Right ventricle myocardium superior (tissue), 1 donor: ENCODE results near the gene PRSS33. TPM values are rescaled to one million over a fixed set of nuclear protein-coding genes. Genes with fewer than 3 reads are reported as not detected.
A peak's percentile ranks its signal among the peaks of the same experiment; 100 is the strongest.

ENCODE experiments used
- ATAC-seq: fragments of 200-7000 bp; cut with Tn5 transposase; one replicate; pipeline ENCODE4 v1.9.1; 2020; ENCODE audit warnings: mild to moderate bottlenecking; ENCODE audit not compliant: poor library complexity
- DNase-seq: peaks from one replicate; pipeline ENCODE4 v3.0.0-alpha.2; 2020
- intact Hi-C: fragments of 100-400 bp; cut with DNase I; formaldehyde crosslinking; loops from one replicate; pipeline ENCODE4 v1.11.2; 2022
- total RNA-seq: library from RNA; stranded (reverse); fragmentation: NEBNext Ultra II Directional; extraction: Animal tissue kit (Norgen Biotek cat#: 25700); gene quantifications from one replicate; pipeline ENCODE4 v1.2.1, GENCODE V29; 2021
- donor health status: DM: no; HTN: yes; CAD: no; lungs with severe emphysema.

Gene PRSS33
- total RNA-seq, 1 donor from 2014 or later, result not detected

DNA sequence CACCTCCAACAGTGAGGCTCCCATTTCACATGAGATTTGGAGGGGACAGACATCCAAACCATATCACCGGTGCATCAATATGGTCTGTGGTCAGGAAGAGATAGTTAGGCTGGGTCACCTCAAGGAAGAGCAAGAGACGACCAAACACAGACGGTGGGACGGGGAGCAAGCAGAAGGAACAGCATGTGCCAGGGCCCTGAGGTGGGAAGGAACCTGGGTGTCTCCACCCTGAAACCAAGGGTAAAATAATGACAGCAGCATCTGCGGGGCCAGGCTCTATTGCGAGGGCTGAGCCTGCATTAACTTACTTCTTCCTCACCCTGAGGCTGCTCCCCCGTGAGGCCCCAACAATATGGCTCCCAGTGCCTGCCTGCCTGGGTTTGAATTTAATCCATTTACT, 20.8 kb upstream of the PRSS33 start:
- DNase-seq, result peak; percentile 11
- ATAC-seq, result no peak
- intact Hi-C loops, result no loop called here

DNA sequence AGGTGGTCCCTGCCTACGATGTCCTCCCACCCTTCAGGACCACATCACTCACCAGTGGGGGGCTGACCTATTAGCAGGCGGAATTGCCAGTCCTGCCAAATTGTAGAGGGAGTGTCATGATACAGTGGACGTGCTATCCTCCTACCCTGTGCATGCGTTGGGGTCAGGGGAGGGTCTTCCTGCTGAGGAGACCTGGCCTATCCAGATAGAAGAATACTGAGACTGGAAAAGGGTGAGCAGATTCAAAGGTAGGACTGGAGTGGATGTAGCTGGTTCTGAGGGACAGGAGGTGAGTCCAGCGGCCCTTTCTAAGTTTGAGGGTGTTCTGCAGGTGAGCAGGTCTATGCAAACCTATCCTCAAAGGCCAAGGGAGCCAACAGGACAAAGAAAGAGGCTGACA, 18.9 kb upstream of the PRSS33 start:
- intact Hi-C loops, result no loop called here
- DNase-seq (peak; percentile 1), ATAC-seq (no peak)

DNA sequence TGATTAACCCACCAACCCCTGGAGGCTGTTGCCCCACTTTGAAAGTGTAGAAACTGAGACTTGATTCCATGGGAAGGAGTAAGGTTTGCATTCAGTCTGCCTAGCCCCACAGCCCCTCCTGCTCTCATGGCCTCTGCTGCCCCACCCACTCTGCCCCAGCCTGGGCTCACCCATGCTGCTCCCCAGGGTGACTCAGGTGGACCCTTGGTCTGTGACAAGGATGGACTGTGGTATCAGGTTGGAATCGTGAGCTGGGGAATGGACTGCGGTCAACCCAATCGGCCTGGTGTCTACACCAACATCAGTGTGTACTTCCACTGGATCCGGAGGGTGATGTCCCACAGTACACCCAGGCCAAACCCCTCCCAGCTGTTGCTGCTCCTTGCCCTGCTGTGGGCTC, 17.4 kb upstream of the PRSS33 start:
- intact Hi-C loops, result no loop called here
- peak; percentile 17 for DNase-seq
- ATAC-seq, result no peak

DNA sequence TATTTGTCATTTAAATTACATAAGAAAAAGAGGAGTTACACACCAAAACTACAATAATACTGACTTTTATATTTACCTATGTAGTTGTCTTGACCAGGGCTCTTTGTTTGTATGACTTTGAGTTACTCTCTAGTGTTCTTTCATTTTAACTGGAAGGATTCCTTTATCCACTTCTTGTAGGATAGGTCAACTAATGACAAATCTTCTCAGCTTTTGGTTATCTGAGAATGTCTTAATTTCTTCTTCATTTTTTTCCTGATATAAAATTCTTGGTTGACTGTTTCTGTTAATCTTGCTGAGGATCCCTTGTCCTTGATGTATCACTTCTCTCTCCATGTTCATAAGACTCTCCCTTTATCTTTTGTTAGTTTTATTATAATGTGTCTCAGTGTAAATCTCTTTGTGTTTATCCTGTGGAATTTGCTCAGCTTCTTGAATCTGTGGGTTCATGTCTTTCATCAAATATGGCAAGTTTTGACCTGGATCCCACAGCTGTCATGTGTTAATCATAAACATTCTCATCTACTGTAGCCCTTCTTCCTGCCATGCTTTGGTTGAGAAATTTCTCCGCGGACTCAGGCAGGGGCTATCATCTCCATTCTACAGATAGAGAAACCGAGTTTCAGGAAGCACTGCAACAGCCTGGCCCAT, 16.3 kb upstream of the PRSS33 start:
- intact Hi-C loops, result no loop called here
- no peak for ATAC-seq
- DNase-seq, result no peak

DNA sequence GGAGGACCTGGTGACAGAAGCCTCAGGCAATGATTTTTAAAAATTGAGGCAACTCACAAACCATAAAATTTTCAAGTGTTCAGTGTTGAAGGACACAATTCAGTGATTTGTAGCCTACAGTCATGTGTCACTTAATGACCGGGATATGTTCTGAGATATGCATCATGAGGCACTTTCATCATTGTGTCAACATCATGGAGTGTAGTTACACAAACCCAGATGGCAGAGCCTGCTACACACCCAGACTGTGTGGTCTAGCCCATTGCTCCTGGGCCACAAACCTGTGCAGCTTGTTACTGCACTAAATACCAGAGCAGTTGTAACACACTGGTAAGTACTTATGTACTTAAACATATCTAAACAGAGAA, 12.5 kb upstream of the PRSS33 start:
- intact Hi-C loops, result no loop called here
- DNase-seq (no peak), ATAC-seq (peak; percentile 27)

DNA sequence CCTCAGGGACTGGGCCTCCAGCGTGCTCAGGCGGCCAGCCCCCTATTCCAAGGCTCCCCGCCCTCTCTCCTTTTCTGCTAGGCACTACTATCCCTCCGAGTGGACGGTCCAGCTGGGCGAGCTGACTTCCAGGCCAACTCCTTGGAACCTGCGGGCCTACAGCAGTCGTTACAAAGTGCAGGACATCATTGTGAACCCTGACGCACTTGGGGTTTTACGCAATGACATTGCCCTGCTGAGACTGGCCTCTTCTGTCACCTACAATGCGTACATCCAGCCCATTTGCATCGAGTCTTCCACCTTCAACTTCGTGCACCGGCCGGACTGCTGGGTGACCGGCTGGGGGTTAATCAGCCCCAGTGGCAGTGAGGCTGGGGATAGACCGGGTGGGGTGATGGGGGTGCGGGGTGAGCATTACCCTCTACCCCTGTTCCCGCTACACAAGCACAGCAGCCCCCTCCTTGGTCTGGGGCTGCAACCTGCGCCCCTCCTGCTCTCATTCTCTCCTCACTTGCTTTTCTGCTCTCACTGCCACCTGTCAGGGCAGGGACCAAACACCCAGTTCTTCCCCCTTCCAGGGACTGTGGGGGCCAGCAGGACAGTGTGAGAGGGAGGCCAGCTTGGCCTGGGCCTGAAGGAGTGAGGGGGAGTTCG, 12.0 kb upstream of the PRSS33 start:
- intact Hi-C loops, result no loop called here
- no peak for ATAC-seq
- peak; percentile 5 for DNase-seq

DNA sequence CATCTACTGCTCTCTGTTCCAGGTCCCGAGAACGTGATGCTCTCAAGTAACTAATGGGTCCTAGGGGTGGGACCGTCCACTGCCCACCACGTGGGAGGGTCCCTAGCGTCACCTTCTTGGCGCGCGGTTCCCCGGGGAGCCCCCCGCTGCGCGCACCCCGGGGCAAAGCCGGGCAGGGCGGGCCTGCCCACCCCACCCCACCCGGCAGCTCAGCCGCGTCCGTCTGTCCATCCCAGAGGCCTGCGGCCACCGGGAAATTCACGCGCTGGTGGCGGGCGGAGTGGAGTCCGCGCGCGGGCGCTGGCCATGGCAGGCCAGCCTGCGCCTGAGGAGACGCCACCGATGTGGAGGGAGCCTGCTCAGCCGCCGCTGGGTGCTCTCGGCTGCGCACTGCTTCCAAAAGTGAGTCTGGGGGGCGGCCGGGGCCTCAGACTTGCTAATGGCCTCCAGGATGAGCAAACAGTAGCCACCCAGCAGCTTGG, 11.4 kb upstream of the PRSS33 start:
- ATAC-seq, result no peak
- intact Hi-C loops, result no loop called here
- DNase-seq, result peak; percentile 33

DNA sequence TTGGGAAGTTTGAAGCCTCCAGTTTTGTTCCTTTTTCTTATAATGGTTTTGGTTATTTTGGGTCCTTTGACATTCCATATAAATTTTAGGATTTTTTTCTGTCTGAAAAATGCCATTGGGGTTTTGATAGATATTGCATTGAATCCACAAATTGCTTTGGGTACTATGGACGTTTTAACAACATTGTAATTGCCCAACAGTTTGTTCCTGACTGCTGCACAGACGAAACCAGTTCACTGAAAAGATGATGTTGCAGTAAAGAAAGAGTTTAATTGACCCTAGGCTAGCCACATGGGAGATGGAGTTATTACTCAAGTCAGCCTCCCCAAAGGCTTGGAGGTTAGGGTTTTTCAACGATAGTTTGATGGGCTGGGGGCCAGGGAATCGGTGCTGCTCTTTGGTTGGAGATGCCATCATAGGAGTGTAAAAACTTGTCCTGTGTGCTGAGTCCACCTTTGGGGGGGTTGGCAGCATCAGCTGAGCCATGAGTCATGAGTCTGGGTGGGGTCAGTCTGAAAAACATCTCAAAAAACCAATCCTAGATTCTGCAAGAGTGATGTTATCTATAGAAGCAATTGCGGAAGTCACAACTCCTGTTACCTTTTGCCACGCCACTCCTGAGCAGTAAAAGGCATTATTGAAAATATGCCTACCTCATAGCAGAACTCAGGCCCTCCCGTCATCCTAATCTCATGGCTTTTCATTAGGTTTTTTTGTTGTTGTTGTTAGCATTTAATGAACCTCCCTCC, 8.2 kb upstream of the PRSS33 start:
- no peak for DNase-seq
- intact Hi-C loops, result no loop called here
- no peak for ATAC-seq

DNA sequence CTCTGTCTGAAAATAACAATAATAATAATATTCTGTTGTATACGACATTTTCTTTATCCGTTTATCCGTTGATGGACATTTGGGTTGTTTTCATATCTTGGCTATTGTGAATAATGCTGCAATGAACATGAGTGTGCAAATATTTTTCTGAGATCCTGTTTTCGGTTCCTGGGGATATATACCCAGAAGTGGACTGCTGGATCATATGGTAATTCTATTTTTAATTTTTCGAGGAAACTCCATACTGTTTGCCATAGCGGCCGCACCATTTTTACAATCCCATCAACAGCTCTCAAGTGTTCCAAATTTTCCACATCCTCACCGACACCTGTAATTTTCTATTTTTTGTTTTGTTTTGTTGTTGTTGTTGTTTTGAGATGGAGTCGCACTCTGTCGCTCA, 5.6 kb upstream of the PRSS33 start:
- intact Hi-C loops, result no loop called here
- DNase-seq (no peak), ATAC-seq (no peak)

DNA sequence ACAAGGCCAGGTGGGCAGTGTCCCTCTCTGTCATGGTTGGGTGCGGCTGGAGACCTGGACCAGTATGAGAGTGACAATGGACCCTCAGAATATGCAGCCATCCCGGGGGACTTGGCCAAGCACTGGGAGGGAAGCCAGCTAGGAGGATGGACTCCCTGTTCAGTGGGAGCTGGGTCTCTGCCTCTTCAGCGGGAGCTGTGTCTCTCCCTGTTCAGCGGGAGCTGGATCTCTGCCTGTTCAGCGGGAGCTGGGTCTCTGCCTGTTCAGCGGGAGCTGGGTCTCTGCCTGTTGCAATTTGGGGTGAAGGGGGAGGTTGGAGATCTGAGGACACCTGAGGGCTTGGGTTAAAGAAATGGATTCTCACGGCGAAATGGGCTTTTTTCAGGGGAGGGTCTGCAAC, 3.8 kb upstream of the PRSS33 start:
- intact Hi-C loops, result no loop called here
- ATAC-seq (no peak), DNase-seq (peak; percentile 21)

DNA sequence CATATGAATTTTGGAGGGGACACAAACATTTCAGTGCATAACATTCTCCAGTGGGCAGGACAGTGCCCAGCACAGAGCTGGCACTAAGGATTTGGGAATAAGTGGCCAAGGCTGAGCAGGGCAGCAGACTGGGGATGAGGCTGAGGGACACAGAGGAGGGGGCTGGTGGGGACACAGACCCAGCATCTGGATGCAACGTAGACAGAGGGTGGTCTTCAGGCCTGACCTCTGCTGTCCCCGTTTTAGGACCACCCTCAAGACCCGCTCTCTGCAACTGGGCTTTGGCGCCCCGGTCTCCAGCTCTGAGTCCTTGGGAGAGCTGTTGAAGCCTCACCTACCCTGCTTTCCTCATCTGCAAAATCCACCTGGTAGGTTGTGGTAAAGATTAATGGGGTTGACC, 3.3 kb upstream of the PRSS33 start:
- no peak for ATAC-seq
- intact Hi-C loops, result no loop called here
- peak; percentile 20 for DNase-seq

DNA sequence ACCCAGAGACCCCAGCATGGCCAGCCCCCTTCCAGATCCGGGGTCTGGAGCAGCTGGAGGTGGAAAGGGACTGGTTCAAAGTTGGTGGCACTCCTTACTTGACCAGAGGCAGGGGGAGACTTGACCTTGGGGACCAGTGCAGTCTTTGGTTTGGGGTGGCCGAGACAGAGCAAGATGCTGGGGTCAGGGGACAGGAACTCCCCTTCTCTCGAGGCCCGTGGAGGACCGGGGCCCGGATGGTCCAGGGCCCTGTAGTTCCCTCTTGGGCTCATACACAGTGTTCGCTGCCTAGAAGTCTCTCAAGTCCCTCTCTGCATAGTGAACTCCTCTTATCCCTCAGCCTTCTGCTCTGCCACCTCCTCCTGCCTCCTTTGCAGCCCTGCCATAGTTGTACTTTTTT, 601 bp upstream of the PRSS33 start:
- DNase-seq, result peak; percentile 11
- ATAC-seq, result no peak
- intact Hi-C loops, result no loop called here

DNA sequence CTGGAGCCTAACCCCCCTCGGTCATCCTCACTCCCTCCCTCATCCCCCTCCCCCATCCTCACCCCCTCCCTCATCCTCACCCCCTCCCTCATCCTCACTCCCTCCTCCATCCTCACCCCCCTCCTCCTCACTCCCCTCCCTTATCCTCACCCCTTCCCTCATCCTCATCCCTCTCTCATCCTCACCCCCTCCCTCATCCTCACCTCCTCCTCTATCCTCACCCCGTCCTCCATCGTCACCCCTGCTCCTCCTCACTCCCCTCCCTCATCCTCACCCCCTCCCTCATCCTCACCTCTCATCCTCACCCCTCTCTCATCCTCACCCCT, 571 bp downstream of the PRSS33 start:
- ATAC-seq (no peak), DNase-seq (no peak)
- intact Hi-C loops, result no loop called here

DNA sequence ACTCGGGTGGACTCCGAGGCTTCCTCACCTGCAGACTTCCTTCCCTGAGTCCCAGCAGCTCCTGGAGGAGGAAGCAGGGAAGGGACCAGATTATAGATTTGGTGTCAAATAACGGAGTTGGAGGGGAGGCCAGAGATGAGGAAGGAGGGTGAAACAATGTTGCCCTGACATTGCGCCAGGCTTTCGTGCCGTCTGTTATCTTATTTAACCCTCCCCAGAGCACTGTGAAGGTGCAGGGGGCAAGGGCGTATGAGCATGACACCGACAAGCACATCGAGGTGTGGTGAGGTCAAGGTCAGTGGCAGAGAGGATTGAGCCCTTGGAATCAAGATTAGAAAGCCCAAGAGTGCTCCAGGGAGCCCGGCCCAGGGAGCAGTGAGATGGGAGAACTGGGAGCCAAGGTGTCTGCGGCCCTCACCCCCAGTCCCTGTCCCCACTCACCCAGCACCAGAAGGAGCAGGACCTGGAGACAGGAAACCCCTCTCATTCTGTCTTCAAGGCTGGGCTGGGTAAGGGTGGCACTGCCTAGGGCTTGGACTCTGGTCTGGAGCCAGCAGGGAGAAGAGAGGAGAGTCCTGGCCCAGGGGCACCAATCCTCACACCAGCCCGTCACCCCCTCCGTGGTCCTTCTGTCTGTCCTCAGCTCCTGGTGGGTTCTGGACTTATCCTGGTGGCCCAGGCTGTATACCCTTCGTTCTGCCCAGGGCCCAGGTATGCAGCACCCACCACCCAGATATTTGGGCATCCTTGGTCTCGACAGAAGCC, 1.1 kb downstream of the PRSS33 start:
- ATAC-seq (no peak), DNase-seq (peak; percentile 17)
- intact Hi-C loops, result no loop called here

DNA sequence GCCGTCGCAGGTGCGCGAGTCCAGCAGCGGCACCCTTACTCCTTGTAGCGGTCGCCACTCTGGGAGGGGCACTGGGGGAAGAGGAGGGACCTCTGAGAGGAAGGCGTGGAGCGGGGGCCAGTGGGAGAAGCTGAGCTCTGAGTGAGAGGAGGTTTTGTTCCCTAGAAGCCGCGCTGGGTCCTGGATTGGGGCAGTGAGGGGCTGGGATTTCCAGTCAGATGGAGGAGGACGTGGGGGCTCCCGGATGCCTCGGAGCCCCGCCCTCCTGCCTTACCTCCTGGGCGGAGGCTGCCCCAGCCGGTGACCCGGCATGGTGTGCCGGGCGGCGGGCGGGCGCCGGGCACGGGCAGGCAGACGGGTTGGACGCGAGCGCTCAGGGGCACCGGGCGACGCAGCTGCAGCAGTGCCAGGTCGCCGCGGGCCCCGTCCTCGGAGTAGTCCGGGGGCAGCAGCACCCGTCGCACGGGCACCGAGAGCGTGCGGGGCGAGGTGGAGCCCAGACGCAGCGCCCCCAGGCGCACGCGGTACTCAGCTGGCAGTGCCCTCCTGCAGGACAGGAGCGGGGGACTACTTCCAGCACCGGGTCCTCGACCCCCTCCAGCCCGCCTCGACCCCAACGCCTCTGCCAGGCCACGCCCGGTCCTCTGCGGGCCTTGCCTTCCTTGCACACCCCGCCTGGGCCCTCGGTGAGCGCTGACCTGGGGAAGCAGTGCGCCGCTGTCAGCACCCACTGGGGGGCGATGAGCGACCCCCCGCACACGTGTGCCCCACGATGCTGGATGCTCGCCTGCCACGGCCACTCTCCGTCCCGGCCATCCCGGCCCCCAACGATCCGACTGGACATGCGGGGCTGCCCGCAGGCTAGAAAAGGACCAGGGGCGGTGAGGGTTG, 2.0 kb downstream of the PRSS33 start:
- ATAC-seq (peak; percentile 24), DNase-seq (peak; percentile 35)
- intact Hi-C loops, result no loop called here

DNA sequence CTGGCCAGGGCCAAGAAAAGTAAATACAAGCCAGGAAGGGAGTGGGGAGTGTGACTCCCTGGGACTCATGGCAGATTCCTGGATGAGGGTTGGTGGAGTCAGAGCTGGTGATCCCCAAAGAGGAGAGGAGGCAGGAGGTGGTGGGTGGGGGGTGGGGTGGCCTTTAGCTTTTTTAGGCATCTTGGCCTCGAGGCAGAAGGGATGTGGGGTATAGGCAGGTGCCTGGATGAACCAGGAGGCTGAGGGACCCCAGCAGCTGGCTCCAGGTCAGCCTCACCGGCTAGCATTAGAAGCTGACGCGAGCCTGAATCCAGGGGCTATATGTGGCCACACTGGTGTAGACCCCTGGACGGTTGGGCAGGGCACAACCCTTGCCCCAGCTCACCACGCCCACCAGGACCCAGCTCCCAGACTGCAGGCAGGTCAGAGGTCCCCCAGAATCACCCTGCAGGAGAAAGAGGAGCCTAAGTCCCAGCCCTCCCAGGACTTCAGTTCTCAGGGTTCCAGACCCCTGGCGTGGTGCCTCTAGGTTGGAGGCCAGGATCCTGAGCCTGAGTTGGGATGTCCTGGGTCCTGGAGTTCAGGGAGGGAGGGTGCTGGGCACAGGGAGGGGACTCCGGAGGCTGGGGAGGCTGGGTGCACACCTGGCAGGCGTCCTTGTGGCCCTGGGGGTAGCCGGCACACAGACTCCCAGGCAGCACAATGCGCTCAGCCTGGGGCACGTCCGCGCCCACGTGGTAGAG, 2.8 kb downstream of the PRSS33 start:
- DNase-seq (peak; percentile 17), ATAC-seq (no peak)
- intact Hi-C loops, result no loop called here

DNA sequence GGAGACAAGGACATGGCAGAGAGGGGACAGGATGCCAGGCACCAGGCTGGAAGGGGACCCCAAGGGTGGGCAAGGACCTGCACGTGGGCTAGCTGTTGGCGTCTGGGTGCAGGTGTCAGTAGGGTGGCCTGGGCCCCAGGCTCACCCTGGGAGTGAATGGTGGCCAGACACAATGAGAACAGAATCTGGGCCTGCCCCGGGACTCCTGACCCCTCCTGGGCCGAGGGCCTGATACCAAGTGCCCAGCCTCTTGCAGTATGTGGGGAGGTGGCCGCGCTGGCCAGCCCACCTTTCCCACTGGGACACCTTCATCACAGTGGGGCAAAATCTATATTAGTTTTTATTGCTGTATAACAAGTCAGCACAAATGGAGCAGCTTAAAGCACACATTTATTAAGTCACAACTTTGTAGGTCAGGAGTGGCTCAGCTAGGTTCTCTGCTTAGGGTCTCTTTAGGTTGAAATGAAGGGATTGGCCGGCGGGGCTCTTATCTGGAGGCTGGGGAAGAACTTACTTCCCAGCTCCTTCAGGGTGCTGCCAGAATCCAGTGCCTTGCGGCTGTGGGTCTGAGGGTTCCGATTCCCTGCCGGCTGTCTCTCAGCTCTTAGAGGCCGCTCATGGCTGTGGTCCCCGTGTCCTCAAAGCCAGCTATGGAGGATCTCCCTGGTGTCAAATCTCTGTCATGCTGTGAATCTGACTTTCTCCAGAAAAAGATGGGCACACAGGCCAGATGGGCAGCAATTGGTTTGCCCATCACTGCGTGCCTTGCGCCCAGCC, 3.6 kb downstream of the PRSS33 start:
- intact Hi-C loops, result no loop called here
- peak; percentile 19 for DNase-seq
- ATAC-seq, result no peak
